ENCODE measurements around the gene ACOX2.

DNA sequence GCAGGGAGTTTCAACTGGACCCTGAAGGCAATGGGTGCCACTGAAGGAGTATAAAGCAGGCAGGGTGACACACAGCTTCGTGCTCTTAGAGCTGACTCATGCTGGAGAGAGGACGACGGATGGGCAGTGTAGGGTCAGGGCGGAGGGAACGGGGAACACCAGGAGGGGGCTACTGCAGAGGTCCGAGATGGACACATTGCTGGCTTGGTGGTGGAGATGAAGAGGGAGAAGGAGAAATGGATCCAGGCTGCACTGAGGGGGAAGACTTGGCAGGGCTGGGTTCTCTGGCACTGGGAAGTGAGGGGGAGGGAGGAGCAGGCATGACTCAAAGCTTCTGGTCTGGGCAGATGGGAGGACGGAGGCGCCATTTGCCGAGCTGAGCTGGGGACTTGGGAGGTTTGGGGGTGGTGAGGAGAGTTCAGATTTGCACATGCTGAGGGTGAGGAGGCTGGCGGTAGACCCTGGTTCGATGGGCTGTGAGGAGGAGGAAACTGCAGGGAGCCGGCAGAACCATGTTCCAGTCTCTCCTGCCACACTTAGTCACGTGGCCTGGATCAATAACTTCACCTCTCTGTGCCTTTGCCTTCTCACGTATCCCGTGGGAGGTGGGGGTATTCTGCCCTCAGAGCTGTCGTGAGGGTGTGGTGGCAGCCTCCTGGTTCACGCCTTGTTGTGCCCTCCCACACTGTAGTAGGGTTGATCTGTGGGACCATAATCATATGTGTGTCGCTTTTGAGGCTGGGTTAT is 49.7 kb downstream of the ACOX2 start:
- TF ChIP-seq POLR2AphosphoS5 (IDR thresholded peaks at IDR 0.05; ENCODE audit: low read depth, low read length) (no peak), SIN3A (IDR thresholded peaks at IDR 0.05; ENCODE audit: borderline replicate concordance, insufficient read depth, low read depth, low read length) (no peak), TCF7L2 (IDR thresholded peaks at IDR 0.05; ENCODE audit: low read depth, low read length) (no peak)
- TF ChIP-seq, protein P1, sequence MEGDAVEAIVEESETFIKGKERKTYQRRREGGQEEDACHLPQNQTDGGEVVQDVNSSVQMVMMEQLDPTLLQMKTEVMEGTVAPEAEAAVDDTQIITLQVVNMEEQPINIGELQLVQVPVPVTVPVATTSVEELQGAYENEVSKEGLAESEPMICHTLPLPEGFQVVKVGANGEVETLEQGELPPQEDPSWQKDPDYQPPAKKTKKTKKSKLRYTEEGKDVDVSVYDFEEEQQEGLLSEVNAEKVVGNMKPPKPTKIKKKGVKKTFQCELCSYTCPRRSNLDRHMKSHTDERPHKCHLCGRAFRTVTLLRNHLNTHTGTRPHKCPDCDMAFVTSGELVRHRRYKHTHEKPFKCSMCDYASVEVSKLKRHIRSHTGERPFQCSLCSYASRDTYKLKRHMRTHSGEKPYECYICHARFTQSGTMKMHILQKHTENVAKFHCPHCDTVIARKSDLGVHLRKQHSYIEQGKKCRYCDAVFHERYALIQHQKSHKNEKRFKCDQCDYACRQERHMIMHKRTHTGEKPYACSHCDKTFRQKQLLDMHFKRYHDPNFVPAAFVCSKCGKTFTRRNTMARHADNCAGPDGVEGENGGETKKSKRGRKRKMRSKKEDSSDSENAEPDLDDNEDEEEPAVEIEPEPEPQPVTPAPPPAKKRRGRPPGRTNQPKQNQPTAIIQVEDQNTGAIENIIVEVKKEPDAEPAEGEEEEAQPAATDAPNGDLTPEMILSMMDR (IDR thresholded peaks at IDR 0.05), result no peak
- TF ChIP-seq, protein P2, sequence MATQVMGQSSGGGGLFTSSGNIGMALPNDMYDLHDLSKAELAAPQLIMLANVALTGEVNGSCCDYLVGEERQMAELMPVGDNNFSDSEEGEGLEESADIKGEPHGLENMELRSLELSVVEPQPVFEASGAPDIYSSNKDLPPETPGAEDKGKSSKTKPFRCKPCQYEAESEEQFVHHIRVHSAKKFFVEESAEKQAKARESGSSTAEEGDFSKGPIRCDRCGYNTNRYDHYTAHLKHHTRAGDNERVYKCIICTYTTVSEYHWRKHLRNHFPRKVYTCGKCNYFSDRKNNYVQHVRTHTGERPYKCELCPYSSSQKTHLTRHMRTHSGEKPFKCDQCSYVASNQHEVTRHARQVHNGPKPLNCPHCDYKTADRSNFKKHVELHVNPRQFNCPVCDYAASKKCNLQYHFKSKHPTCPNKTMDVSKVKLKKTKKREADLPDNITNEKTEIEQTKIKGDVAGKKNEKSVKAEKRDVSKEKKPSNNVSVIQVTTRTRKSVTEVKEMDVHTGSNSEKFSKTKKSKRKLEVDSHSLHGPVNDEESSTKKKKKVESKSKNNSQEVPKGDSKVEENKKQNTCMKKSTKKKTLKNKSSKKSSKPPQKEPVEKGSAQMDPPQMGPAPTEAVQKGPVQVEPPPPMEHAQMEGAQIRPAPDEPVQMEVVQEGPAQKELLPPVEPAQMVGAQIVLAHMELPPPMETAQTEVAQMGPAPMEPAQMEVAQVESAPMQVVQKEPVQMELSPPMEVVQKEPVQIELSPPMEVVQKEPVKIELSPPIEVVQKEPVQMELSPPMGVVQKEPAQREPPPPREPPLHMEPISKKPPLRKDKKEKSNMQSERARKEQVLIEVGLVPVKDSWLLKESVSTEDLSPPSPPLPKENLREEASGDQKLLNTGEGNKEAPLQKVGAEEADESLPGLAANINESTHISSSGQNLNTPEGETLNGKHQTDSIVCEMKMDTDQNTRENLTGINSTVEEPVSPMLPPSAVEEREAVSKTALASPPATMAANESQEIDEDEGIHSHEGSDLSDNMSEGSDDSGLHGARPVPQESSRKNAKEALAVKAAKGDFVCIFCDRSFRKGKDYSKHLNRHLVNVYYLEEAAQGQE (IDR thresholded peaks at IDR 0.05; ENCODE audit: insufficient read depth in 1 of 2, low read depth in 2 of 2, low read length in 1 of 2), result no peak
